Measurements from ENCODE around the gene UPF1.

UPF1 gene

GRCh38 chr19:18845961-18846360 lies 14.2 kb downstream of the UPF1 start:
- no peak for TF ChIP-seq CTCF (IDR thresholded peaks at IDR 0.05)

GRCh38 chr19:18846862-18847548 lies 15.2 kb downstream of the UPF1 start:
- TF ChIP-seq CTCF (IDR thresholded peaks at IDR 0.05), result peak; percentile 95

GRCh38 chr19:18847549-18848463 lies 16.0 kb downstream of the UPF1 start:
- TF ChIP-seq CTCF (IDR thresholded peaks at IDR 0.05), result peak; percentile 37

GRCh38 chr19:18848878-18849661 lies 17.3 kb downstream of the UPF1 start:
- no peak for TF ChIP-seq CTCF (IDR thresholded peaks at IDR 0.05)

GRCh38 chr19:18849838-18850400 lies 18.2 kb downstream of the UPF1 start:
- TF ChIP-seq CTCF (IDR thresholded peaks at IDR 0.05), result no peak

GRCh38 chr19:18850471-18851375 lies 19.0 kb downstream of the UPF1 start:
- no peak for TF ChIP-seq CTCF (IDR thresholded peaks at IDR 0.05)

Data from LNCAP (cell line).